HCT116 (cell line): Measurements from ENCODE around the gene USP43. TPM values are rescaled to one million over a fixed set of nuclear protein-coding genes. Genes with fewer than 3 reads are reported as not detected.

Experiments used
- ATAC-seq: fragments of 200-7000 bp; cut with Tn5 transposase; 2 replicates; pipeline ENCODE4 v1.9.1; 2020; ENCODE audit warnings: mild to moderate bottlenecking, moderate library complexity
- BruUV-seq: library from RNA; stranded (reverse); fragments of 400-500 nt; replicated peaks from 2 replicates; lab custom pipeline; 2021; lab: Mats Ljungman, UMichigan
- CTCF ChIA-PET: fragments of 300-600 bp; sonication (Branson Sonifier 250); formaldehyde crosslinking; loops from one replicate; lab custom pipeline; 2021; ENCODE audit warnings: antibody characterized with exemption; lab: Charles Lee
- POLR2A ChIA-PET: fragments of 300-600, 350-600 bp; sonication (Branson Sonifier 250); formaldehyde crosslinking; loops from one replicate; lab custom pipeline; 2021; ENCODE audit warnings: antibody characterized with exemption; lab: Charles Lee
- RAD21 ChIA-PET, 2 experiments: fragments of 300-600 bp; sonication (Branson Sonifier 250); formaldehyde crosslinking; loops; one replicate each; lab custom pipeline; 2023; ENCODE audit warnings: low total read pairs in 2 of 2; ENCODE audit not compliant: uncharacterized antibody in 2 of 2, unreplicated experiment in 2 of 2, low non-redundant PET in 1 of 2; lab: Charles Lee
- DNase-seq: peaks from one replicate; pipeline ENCODE4 v3.0.0-alpha.2; 2010; ENCODE audit warnings: low read depth, low spot score
- H2AFZ ChIP-seq: fragments of 200-600 bp; shearing (Covaris generic), sonication (generic); 2 replicates; pipeline ENCODE4 v1.6.1; 2017; ENCODE audit warnings: low read depth, mixed run types, mixed read lengths, antibody characterized with exemption, low read length; ENCODE audit not compliant: poor library complexity, severe bottlenecking
- H3K27ac ChIP-seq: 2 replicates; pipeline ENCODE4 v1.5.1; 2012; ENCODE audit warnings: low read depth, low read length
- H3K27me3 ChIP-seq: fragments of 200-600 bp; sonication (generic); 2 replicates; pipeline ENCODE4 v1.6.1; 2016; ENCODE audit warnings: mixed run types, low read length, mixed read lengths; ENCODE audit not compliant: insufficient read depth
- H3K36me3 ChIP-seq, 2 experiments: fragments of 200-500 bp in 1 of 2; fragments of 200-600 bp in 1 of 2; sonication (Bioruptor generic) in 1 of 2; sonication (generic) in 1 of 2; 2 replicates each; pipeline versions ENCODE4 v1.5.1 to v1.6.1; 2014 to 2016; ENCODE audit warnings: low read length in 2 of 2, inconsistent platforms in 1 of 2, mixed read lengths in 1 of 2, mixed run types in 1 of 2; ENCODE audit not compliant: insufficient read depth in 2 of 2, control insufficient read depth in 1 of 2
- H3K4me1 ChIP-seq, 2 experiments: fragments of 200-600 bp in 1 of 2; sonication (generic) in 1 of 2; 2 replicates each; pipeline versions ENCODE4 v1.5.1 to v1.6.1; 2012 to 2017; ENCODE audit warnings: low read length in 2 of 2, inconsistent platforms in 1 of 2, mild to moderate bottlenecking in 1 of 2, mixed read lengths in 1 of 2, mixed run types in 1 of 2, moderate library complexity in 1 of 2; ENCODE audit not compliant: insufficient read depth in 2 of 2, control insufficient read depth in 1 of 2
- H3K4me2 ChIP-seq: fragments of 200-600 bp; sonication (generic); 2 replicates; pipeline ENCODE4 v1.6.1; 2017; ENCODE audit warnings: mixed run types, low read length, mixed read lengths
- H3K4me3 ChIP-seq, 2 experiments: fragments of 200-600 bp in 1 of 2; sonication (generic) in 1 of 2; replicated peaks in 1 of 2; 2 replicates each; pipeline ENCODE4 v1.5.1; 2011 to 2016; ENCODE audit warnings: low read length in 2 of 2, control low read depth in 1 of 2, low read depth in 1 of 2, mild to moderate bottlenecking in 1 of 2, mixed read lengths in 1 of 2, mixed run types in 1 of 2
- H3K79me2 ChIP-seq: fragments of 200-600 bp; sonication (generic); 2 replicates; pipeline ENCODE4 v1.6.1; 2017; ENCODE audit warnings: mild to moderate bottlenecking, mixed run types, low read length, moderate library complexity, mixed read lengths; ENCODE audit not compliant: insufficient read depth
- H3K9ac ChIP-seq: fragments of 200-600 bp; sonication (generic); 2 replicates; pipeline ENCODE4 v1.6.1; 2016; ENCODE audit warnings: low read length, mixed read lengths
- H3K9me2 ChIP-seq: fragments of 200-600 bp; sonication (generic), shearing (Covaris generic); 2 replicates; pipeline ENCODE4 v1.6.1; 2017; ENCODE audit warnings: mixed run types, mild to moderate bottlenecking, moderate library complexity; ENCODE audit not compliant: insufficient read depth
- H3K9me3 ChIP-seq, 2 experiments: fragments of 200-500 bp in 1 of 2; fragments of 200-600 bp in 1 of 2; sonication (Bioruptor generic) in 1 of 2; sonication (generic) in 1 of 2; 2 replicates each; pipeline ENCODE4 v1.6.1; 2014 to 2017; ENCODE audit warnings: low read length in 2 of 2, mixed read lengths in 2 of 2, inconsistent platforms in 1 of 2, low read depth in 1 of 2, mild to moderate bottlenecking in 1 of 2, mixed run types in 1 of 2, moderate library complexity in 1 of 2; ENCODE audit not compliant: control insufficient read depth in 1 of 2, insufficient read depth in 1 of 2
- H4K20me1 ChIP-seq: fragments of 200-600 bp; sonication (generic), shearing (Covaris generic); 2 replicates; pipeline ENCODE4 v1.6.1; 2017; ENCODE audit warnings: mixed run types, mild to moderate bottlenecking, moderate library complexity; ENCODE audit not compliant: insufficient read depth
- CBX3 ChIP-seq: IDR thresholded peaks from 2 replicates; pipeline ENCODE4 v1.6.1; 2012; ENCODE audit warnings: low read depth
- CEBPB ChIP-seq: IDR thresholded peaks from 2 replicates; pipeline ENCODE4 v1.6.1; 2012; ENCODE audit warnings: low read depth
- CTCF ChIP-seq, 3 experiments: fragments of 200-600 bp in 1 of 3; sonication (generic) in 1 of 3; IDR thresholded peaks in 2 of 3; conservative IDR thresholded peaks in 1 of 3; 2 replicates each; pipeline ENCODE4 v1.5.1; 2012 to 2017; ENCODE audit warnings: low read depth in 2 of 3, low read length in 2 of 3, antibody characterized with exemption in 1 of 3, borderline replicate concordance in 1 of 3, control low read depth in 1 of 3, mild to moderate bottlenecking in 1 of 3, mixed read lengths in 1 of 3, mixed run types in 1 of 3, moderate library complexity in 1 of 3; ENCODE audit not compliant: insufficient read depth in 1 of 3
- EZH2 ChIP-seq: fragments of 200-600 bp; sonication (generic); IDR thresholded peaks from 2 replicates; pipeline ENCODE4 v1.6.1; 2017; ENCODE audit warnings: antibody characterized with exemption, mixed run types
- MAX ChIP-seq: IDR thresholded peaks from 2 replicates; pipeline ENCODE4 v1.6.1; 2012
- POLR2A ChIP-seq: IDR thresholded peaks from 2 replicates; pipeline ENCODE4 v1.7.0; 2011; ENCODE audit warnings: borderline replicate concordance; ENCODE audit not compliant: insufficient read depth, insufficient read length; ENCODE audit errors: extremely low read depth
- POLR2AphosphoS5 ChIP-seq: IDR thresholded peaks from 2 replicates; pipeline ENCODE4 v1.6.1; 2011; ENCODE audit warnings: mild to moderate bottlenecking, low read depth, low read length, moderate library complexity
- RAD21 ChIP-seq: IDR thresholded peaks from 2 replicates; pipeline ENCODE4 v1.6.1; 2012; ENCODE audit warnings: low read depth, mild to moderate bottlenecking
- SIN3A ChIP-seq: IDR thresholded peaks from 2 replicates; pipeline ENCODE4 v1.6.1; 2012; ENCODE audit warnings: low read depth
- SRF ChIP-seq: IDR thresholded peaks from 2 replicates; pipeline ENCODE4 v1.6.1; 2012; ENCODE audit warnings: low read depth
- TCF7L2 ChIP-seq: IDR thresholded peaks from 2 replicates; pipeline ENCODE4 v1.7.0; 2011; ENCODE audit warnings: borderline replicate concordance, inconsistent platforms; ENCODE audit not compliant: insufficient read depth, insufficient read length; ENCODE audit errors: extremely low read depth
- YY1 ChIP-seq: IDR thresholded peaks from 2 replicates; pipeline ENCODE4 v1.6.1; 2011; ENCODE audit warnings: low read length, low read depth, moderate library complexity, mild to moderate bottlenecking; ENCODE audit not compliant: insufficient replicate concordance; ENCODE audit errors: extremely low read depth
- ZBTB33 ChIP-seq: IDR thresholded peaks from 2 replicates; pipeline ENCODE4 v1.6.1; 2011; ENCODE audit warnings: mild to moderate bottlenecking, low read length, moderate library complexity; ENCODE audit not compliant: insufficient replicate concordance; ENCODE audit errors: extremely low read depth
- ZFX ChIP-seq: fragments of 450-650 bp; IDR thresholded peaks from 2 replicates; pipeline ENCODE4 v1.6.1; 2017
- intact Hi-C: fragments of 100-400 bp; cut with micrococcal nuclease; formaldehyde crosslinking; loops from 2 replicates; pipeline ENCODE4 v1.10.0; 2022
- total RNA-seq: library from RNA; stranded (reverse); gene quantifications from one replicate; pipeline ENCODE4 v1.2.1, GENCODE V29; 2021; ENCODE audit not compliant: unreplicated experiment

Gene USP43
- total RNA-seq, 1 experiment from 2014 or later, result 8.0 TPM

GRCh38 chr17:9726291-9726690 lies 81.0 kb downstream of the USP43 start:
- intact Hi-C loops, result no loop called here
- no peak for ATAC-seq
- H2AFZ ChIP-seq, result no peak overlapping the region
- CTCF ChIA-PET, result no interaction called here
- TF ChIP-seq SIN3A (no peak), TCF7L2 (no peak), CEBPB (no peak), EZH2 (no peak), RAD21 (no peak), ZBTB33 (no peak), CBX3 (no peak), POLR2A (no peak), CTCF (IDR thresholded peaks at IDR 0.05 in 2 of 3, conservative IDR thresholded peaks at IDR 0.05 in 1 of 3; ENCODE audit: borderline replicate concordance in 1 of 3, insufficient read depth in 1 of 3, low read depth in 2 of 3, low read length in 2 of 3) (no peak), MAX (no peak), YY1 (no peak), POLR2AphosphoS5 (no peak), ZFX (no peak), SRF (no peak)
- TF ChIP-seq, all 23 proteins: peak for 0
- no peak for DNase-seq
- Histone ChIP-seq H3K9me2 (no peaks in the 10 kb centered on the region), H4K20me1 (no peaks in the 10 kb centered on the region), H3K4me2 (no peak overlapping the region), H3K9ac (no peak overlapping the region), H3K27me3 (no peaks in the 10 kb centered on the region), H3K4me1 (peaks cover 3 to 9% of the 10 kb centered on the region in 2 experiments; a peak in 2 of 4 replicates), H3K4me3 (no peak overlapping the region), H3K27ac (no peak overlapping the region), H3K9me3 (no peaks in the 10 kb centered on the region), H3K79me2 (no peaks in the 10 kb centered on the region), H3K36me3 (no peaks in the 10 kb centered on the region; a peak in 1 of 4 replicates)
- RAD21 ChIA-PET, result no interaction called here
- POLR2A ChIA-PET, result no interaction called here
- no TSS peak for BruUV-seq
